Trophoblast cell (in vitro differentiated cells and primary cell): Measurements from ENCODE around the gene TBC1D9B.

Source experiments
- DNase-seq, 2 donors: peaks; one replicate each; pipeline ENCODE4 v3.0.0-alpha.2; 2016
- H2AFZ ChIP-seq: 2 replicates; pipeline ENCODE4 v1.6.1; 2013; ENCODE audit warnings: low read length, moderate library complexity, mild to moderate bottlenecking; ENCODE audit not compliant: insufficient read depth, poor library complexity
- H2AK5ac ChIP-seq: 2 replicates; pipeline ENCODE4 v1.6.1; 2013; ENCODE audit warnings: mild to moderate bottlenecking, low read length
- H2BK120ac ChIP-seq: 2 replicates; pipeline ENCODE4 v1.6.1; 2013; ENCODE audit warnings: low read length, mild to moderate bottlenecking, moderate library complexity; ENCODE audit not compliant: insufficient read depth, poor library complexity
- H2BK12ac ChIP-seq: 2 replicates; pipeline ENCODE4 v1.6.1; 2013; ENCODE audit warnings: mild to moderate bottlenecking, low read length, moderate library complexity
- H2BK5ac ChIP-seq: 2 replicates; pipeline ENCODE4 v1.6.1; 2013; ENCODE audit warnings: low read length, low read depth, moderate library complexity, mild to moderate bottlenecking; ENCODE audit not compliant: poor library complexity
- H3K14ac ChIP-seq: 2 replicates; pipeline ENCODE4 v1.6.1; 2013; ENCODE audit warnings: mild to moderate bottlenecking, low read length
- H3K18ac ChIP-seq: 2 replicates; pipeline ENCODE4 v1.6.1; 2013; ENCODE audit warnings: mild to moderate bottlenecking, low read length
- H3K23ac ChIP-seq: 2 replicates; pipeline ENCODE4 v1.6.1; 2013; ENCODE audit warnings: low read length
- H3K27ac ChIP-seq: 2 replicates; pipeline ENCODE4 v1.5.1; 2013; ENCODE audit warnings: low read depth, mild to moderate bottlenecking, inconsistent platforms, low read length, moderate library complexity
- H3K27me3 ChIP-seq: 2 replicates; pipeline ENCODE4 v1.6.1; 2013; ENCODE audit warnings: inconsistent platforms, mild to moderate bottlenecking, low read length, moderate library complexity; ENCODE audit not compliant: insufficient read depth
- H3K36me3 ChIP-seq, 2 experiments: 1 replicate in 1 of 2; 2 replicates in 1 of 2; pipeline ENCODE4 v1.6.1; 2013; ENCODE audit warnings: low read length in 2 of 2, mild to moderate bottlenecking in 2 of 2, moderate library complexity in 1 of 2; ENCODE audit not compliant: insufficient read depth in 2 of 2, control insufficient read depth in 1 of 2
- H3K4ac ChIP-seq: 2 replicates; pipeline ENCODE4 v1.6.1; 2013; ENCODE audit warnings: low read depth, mild to moderate bottlenecking, low read length, moderate library complexity
- H3K4me1 ChIP-seq, 2 experiments: 1 replicate in 1 of 2; 2 replicates in 1 of 2; pipeline ENCODE4 v1.6.1; 2013; ENCODE audit warnings: low read length in 2 of 2, mild to moderate bottlenecking in 2 of 2, moderate library complexity in 1 of 2; ENCODE audit not compliant: insufficient read depth in 2 of 2, control insufficient read depth in 1 of 2
- H3K4me2 ChIP-seq: 2 replicates; pipeline ENCODE4 v1.6.1; 2013; ENCODE audit warnings: inconsistent platforms, mild to moderate bottlenecking, low read length, moderate library complexity
- H3K4me3 ChIP-seq: 2 replicates; pipeline ENCODE4 v1.5.1; 2013; ENCODE audit warnings: mild to moderate bottlenecking, low read depth, low read length, inconsistent platforms
- H3K79me1 ChIP-seq: one replicate; pipeline ENCODE4 v1.6.1; 2013; ENCODE audit warnings: low read length
- H3K79me2 ChIP-seq: 2 replicates; pipeline ENCODE4 v1.6.1; 2013; ENCODE audit warnings: low read length, mild to moderate bottlenecking; ENCODE audit not compliant: control insufficient read depth, insufficient read depth, poor library complexity
- H3K9ac ChIP-seq: 2 replicates; pipeline ENCODE4 v1.6.1; 2013; ENCODE audit warnings: mild to moderate bottlenecking, low read length
- H3K9me3 ChIP-seq: 2 replicates; pipeline ENCODE4 v1.6.1; 2013; ENCODE audit warnings: low read depth, mild to moderate bottlenecking, control low read depth, inconsistent platforms, low read length; ENCODE audit not compliant: insufficient read depth
- H4K12ac ChIP-seq: 2 replicates; pipeline ENCODE4 v1.6.1; 2013; ENCODE audit warnings: low read depth, mild to moderate bottlenecking, low read length, moderate library complexity
- H4K8ac ChIP-seq: 2 replicates; pipeline ENCODE4 v1.6.1; 2013; ENCODE audit warnings: low read depth, mild to moderate bottlenecking, low read length, moderate library complexity
- H4K91ac ChIP-seq: one replicate; pipeline ENCODE4 v1.6.1; 2013; ENCODE audit warnings: low read depth, mild to moderate bottlenecking, low read length, moderate library complexity
- WGBS: extraction: QIAGEN DNeasy Blood & Tissue Kit; methylation state at CpG from one replicate; pipeline ENCODE4 v1.1.7; 2013; ENCODE audit warnings: missing lambda C conversion rate; ENCODE audit not compliant: insufficient read length, insufficient coverage; ENCODE audit errors: extremely low coverage; 5-methylcytosine and 5-hydroxymethylcytosine counted together

The TBC1D9B gene

DNA sequence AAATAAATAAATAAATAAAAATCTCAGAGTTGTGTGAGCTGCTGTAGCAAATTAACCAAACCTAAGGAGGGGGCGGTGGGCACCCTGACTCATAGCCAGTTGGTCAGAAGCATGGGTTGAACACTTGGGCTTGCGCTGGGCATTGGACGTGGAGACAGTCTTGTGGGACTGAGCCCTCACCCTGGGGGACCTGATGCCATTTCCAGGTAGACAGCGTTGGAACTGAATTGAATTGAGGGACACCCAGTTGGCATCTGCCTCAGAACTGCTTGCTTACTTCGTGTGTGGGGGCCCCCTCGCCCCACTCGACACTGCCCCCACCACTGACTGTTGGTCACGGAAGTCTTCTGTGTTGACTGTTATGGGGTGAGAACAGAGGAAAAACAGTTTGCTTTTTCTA, 19.0 kb upstream of the TBC1D9B start:
- Histone ChIP-seq H4K91ac (no peak overlapping the region), H3K18ac (no peak overlapping the region), H3K36me3 (no peaks in the 10 kb centered on the region), H3K79me2 (no peaks in the 10 kb centered on the region), H3K9ac (no peak overlapping the region), H2AFZ (no peak overlapping the region), H3K23ac (no peak overlapping the region), H4K12ac (no peak overlapping the region), H3K4me2 (no peak overlapping the region), H3K4me1 (no peaks in the 10 kb centered on the region), H3K9me3 (peaks cover 3% of the 10 kb centered on the region), H3K27ac (no peak overlapping the region), H3K14ac (no peak overlapping the region), H3K4me3 (no peak overlapping the region), H3K27me3 (no peaks in the 10 kb centered on the region), H2BK120ac (no peak overlapping the region), H3K4ac (no peak overlapping the region), H2BK5ac (no peak overlapping the region), H2BK12ac (no peak overlapping the region), H4K8ac (no peak overlapping the region), H2AK5ac (no peak overlapping the region), H3K79me1 (no peaks in the 10 kb centered on the region)
- WGBS: no CpG with 5 or more reads among the region's 8 CpGs
- no peak for DNase-seq

- H3K4me2 ChIP-seq: no peak overlapping the region
- H3K9me3 ChIP-seq: peaks cover 3% of the 10 kb centered on the region
- H4K8ac ChIP-seq: no peak overlapping the region
- no peaks in the 10 kb centered on the region for H3K27me3 ChIP-seq
- H3K23ac ChIP-seq: no peak overlapping the region
- no peak overlapping the region for H2BK120ac ChIP-seq
- no CpG with 5 or more reads among the region's 6 CpGs for WGBS
- no peak overlapping the region for H2AK5ac ChIP-seq
- no peak overlapping the region for H4K91ac ChIP-seq
- no peaks in the 10 kb centered on the region for H3K79me2 ChIP-seq
- no peak overlapping the region for H2BK12ac ChIP-seq
- H3K79me1 ChIP-seq: no peaks in the 10 kb centered on the region
- H3K36me3 ChIP-seq: no peaks in the 10 kb centered on the region
- H3K18ac ChIP-seq: no peak overlapping the region
- no peak overlapping the region for H3K4ac ChIP-seq
- no peak overlapping the region for H3K14ac ChIP-seq
- H3K4me1 ChIP-seq: no peaks in the 10 kb centered on the region
- no peak overlapping the region for H3K4me3 ChIP-seq
- H3K27ac ChIP-seq: no peak overlapping the region
- H4K12ac ChIP-seq: no peak overlapping the region
- H2AFZ ChIP-seq: no peak overlapping the region
- no peak overlapping the region for H2BK5ac ChIP-seq
- DNase-seq: no peak
- H3K9ac ChIP-seq: no peak overlapping the region
These were observed 15.7 kb upstream of the TBC1D9B start for GRCh38 chr5:179923436-179923835.

DNA sequence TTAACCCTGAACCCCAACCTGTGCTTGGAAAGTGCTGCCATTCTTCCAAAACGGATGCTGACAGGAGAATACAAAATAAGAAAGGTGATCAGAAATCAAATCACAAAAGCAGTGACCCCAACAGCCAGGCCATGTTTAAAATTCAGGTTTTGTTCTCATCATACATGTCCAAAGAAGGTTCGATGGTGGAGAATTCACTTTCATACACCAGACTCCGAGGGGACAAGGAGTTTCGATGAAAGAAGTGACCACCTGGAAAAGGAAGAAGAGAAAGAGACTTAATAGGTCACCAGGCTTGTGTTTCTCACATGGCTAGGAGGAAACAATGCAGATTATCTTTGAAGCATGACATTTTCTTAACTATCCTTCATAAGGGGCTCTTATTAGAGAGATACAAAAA, 12.5 kb upstream of the TBC1D9B start:
- Histone ChIP-seq H2BK5ac (no peak overlapping the region), H3K23ac (no peak overlapping the region), H3K4me3 (no peak overlapping the region), H3K9me3 (peaks cover 3% of the 10 kb centered on the region), H3K27ac (no peak overlapping the region), H3K4me2 (no peak overlapping the region), H3K18ac (no peak overlapping the region), H3K27me3 (no peaks in the 10 kb centered on the region), H3K79me2 (no peaks in the 10 kb centered on the region), H2AK5ac (no peak overlapping the region), H4K12ac (no peak overlapping the region), H2BK12ac (no peak overlapping the region), H3K14ac (no peak overlapping the region), H4K91ac (no peak overlapping the region), H2BK120ac (no peak overlapping the region), H4K8ac (no peak overlapping the region), H3K36me3 (no peaks in the 10 kb centered on the region), H3K9ac (no peak overlapping the region), H3K4me1 (no peaks in the 10 kb centered on the region), H3K79me1 (no peaks in the 10 kb centered on the region), H3K4ac (no peak overlapping the region), H2AFZ (no peak overlapping the region)
- WGBS: no CpG with 5 or more reads among the region's 4 CpGs
- DNase-seq: no peak

GRCh38 chr5:179919487-179920060, 11.9 kb upstream of the TBC1D9B start:
- Histone ChIP-seq H2BK5ac (no peak overlapping the region), H3K18ac (no peak overlapping the region), H3K14ac (no peak overlapping the region), H3K23ac (no peak overlapping the region), H2AK5ac (no peak overlapping the region), H3K27me3 (no peaks in the 10 kb centered on the region), H4K12ac (no peak overlapping the region), H4K8ac (no peak overlapping the region), H3K79me2 (no peaks in the 10 kb centered on the region), H2AFZ (no peak overlapping the region), H4K91ac (no peak overlapping the region), H2BK120ac (no peak overlapping the region), H3K9me3 (peaks cover 3% of the 10 kb centered on the region), H3K4ac (no peak overlapping the region), H3K4me1 (no peaks in the 10 kb centered on the region), H3K4me3 (no peak overlapping the region), H3K79me1 (no peaks in the 10 kb centered on the region), H3K27ac (no peak overlapping the region), H2BK12ac (no peak overlapping the region), H3K4me2 (no peak overlapping the region), H3K9ac (no peak overlapping the region), H3K36me3 (no peaks in the 10 kb centered on the region)
- no peak for DNase-seq
- WGBS: no CpG with 5 or more reads among the region's 20 CpGs
